ENCODE data around the gene NUP93. TPM values are rescaled to one million over a fixed set of nuclear protein-coding genes. Genes with fewer than 3 reads are reported as not detected.

NUP93 gene
- total and polyA plus RNA-seq, 2 of the 8 experiments (the other 6 are each of a cell fraction or from before 2014, with no cell fraction given), result 147 to 201 TPM

GRCh38 chr16:56695246-56695645, 34.7 kb upstream of the NUP93 start:
- no peaks in the 10 kb centered on the region for H3K79me1 ChIP-seq (ENCODE audit: low read depth, low read length)
- no peak overlapping the region for H3K4ac ChIP-seq (replicated peaks; ENCODE audit: insufficient read length, low read depth, low read length)
- FAIRE-seq (no peak), DNase-seq (ENCODE audit: low read depth in 1 of 2, low spot score in 2 of 2) (no peak)
- no peak overlapping the region for H3K27ac ChIP-seq (ENCODE audit: low read depth, low read length)
- no peak overlapping the region for H3K9ac ChIP-seq (replicated peaks in 1 of 4; ENCODE audit: extremely low read depth in 1 of 4, low read depth in 3 of 4, low read length in 3 of 4)
- no peak overlapping the region for H2BK5ac ChIP-seq (ENCODE audit: low read depth, low read length)
- POLR2A ChIA-PET (ENCODE audit: partially characterized antibody), result interaction anchor here (0.8 to 5.0 kb wide), 2 partner anchors 12 to 27 kb away, joined by 4 to 28 read pairs; partner anchors contain the start of genes MT1G and MT1X
- WGBS, 2 experiments (ENCODE audit: extremely low coverage in 1 of 2, insufficient coverage in 1 of 2, insufficient read length in 1 of 2, insufficient replicate concordance in 2 of 2, low coverage in 1 of 2, low lambda C conversion rate in 2 of 2, missing lambda C conversion rate in 1 of 2), result 20% methylated on average over 1 of the region's 1 CpG; no CpG with 5 or more reads in 1 of the 2 experiments
- no peak overlapping the region for H3K18ac ChIP-seq (ENCODE audit: extremely low read depth, low read length)
- no peak overlapping the region for H3K56ac ChIP-seq (replicated peaks; ENCODE audit: insufficient read length, low read depth, low read length)
- H3K14ac ChIP-seq (ENCODE audit: insufficient read length), result no peak overlapping the region
- no peak overlapping the region for H3K23ac ChIP-seq (ENCODE audit: insufficient read length)
- CTCF ChIA-PET (ENCODE audit: partially characterized antibody), result interaction anchor here (0.6 to 1.9 kb wide), 5 partner anchors 13 to 95 kb away, joined by 3 to 4 read pairs (median 3); partner anchors contain the start of gene MT1X
- no peaks in the 10 kb centered on the region for H3K27me3 ChIP-seq (replicated peaks in 1 of 4; ENCODE audit: control insufficient read depth in 3 of 4, extremely low read depth in 1 of 4, insufficient read depth in 3 of 4, low read length in 3 of 4)
- H3K79me2 ChIP-seq (ENCODE audit: control insufficient read depth in 1 of 2, insufficient read depth in 2 of 2, low read length in 2 of 2), result no peaks in the 10 kb centered on the region
- H3K4me1 ChIP-seq (replicated peaks in 1 of 4; ENCODE audit: control insufficient read depth in 3 of 4, insufficient read depth in 4 of 4, low read length in 3 of 4), result no peaks in the 10 kb centered on the region
- no peak overlapping the region for H3K4me3 ChIP-seq (ENCODE audit: extremely low read depth in 1 of 4, insufficient read depth in 2 of 4, low read depth in 3 of 4, low read length in 4 of 4)
- H4K20me1 ChIP-seq (replicated peaks in 1 of 2; ENCODE audit: control insufficient read depth in 1 of 2, insufficient read depth in 2 of 2, low read length in 2 of 2), result no peaks in the 10 kb centered on the region
- H2BK12ac ChIP-seq (ENCODE audit: low read depth, low read length), result no peak overlapping the region
- no peak overlapping the region for H2BK20ac ChIP-seq (ENCODE audit: low read length)
- no peaks in the 10 kb centered on the region for H3K23me2 ChIP-seq (ENCODE audit: low read depth, low read length)
- no peak overlapping the region for H2AK5ac ChIP-seq (ENCODE audit: low read depth, low read length)
- no peaks in the 10 kb centered on the region for H3K36me3 ChIP-seq (ENCODE audit: control insufficient read depth in 2 of 4, insufficient read depth in 4 of 4, low read length in 3 of 4)
- H4K8ac ChIP-seq (ENCODE audit: extremely low read depth, insufficient read depth, low read length), result no peak overlapping the region; the same call in 1 of the 2 replicates
- H2AFZ ChIP-seq (ENCODE audit: low read length), result no peak overlapping the region
- no peak overlapping the region for H4K91ac ChIP-seq (replicated peaks; ENCODE audit: insufficient read length, low read length)
- peaks cover 0 to 4% of the 10 kb centered on the region in 2 experiments; a peak in 1 of 4 replicates for H3K9me3 ChIP-seq (ENCODE audit: insufficient read depth in 2 of 2, low read depth in 1 of 2, low read length in 1 of 2)
- H2BK120ac ChIP-seq (replicated peaks; ENCODE audit: low read depth, low read length), result no peak overlapping the region
- H3K4me2 ChIP-seq (ENCODE audit: insufficient read depth in 1 of 2, low read depth in 2 of 2, low read length in 2 of 2), result no peak overlapping the region
- no peak overlapping the region for H4K5ac ChIP-seq (ENCODE audit: insufficient read length, low read depth, low read length)
- no peak overlapping the region for H2BK15ac ChIP-seq (ENCODE audit: low read length)
- TF ChIP-seq SP4 (IDR thresholded peaks at IDR 0.05; ENCODE audit: low read length) (no peak), RFX5 (IDR thresholded peaks at IDR 0.05; ENCODE audit: borderline replicate concordance, low read depth, low read length) (no peak), EP300 (IDR thresholded peaks at IDR 0.05; ENCODE audit: borderline replicate concordance in 1 of 2, low read depth in 2 of 2, low read length in 2 of 2) (no peak), SP2 (IDR thresholded peaks at IDR 0.05; ENCODE audit: low read length) (no peak), RBBP5 (IDR thresholded peaks at IDR 0.05; ENCODE audit: borderline replicate concordance, low read depth, low read length) (no peak), SP1 (IDR thresholded peaks at IDR 0.05; ENCODE audit: low read depth, low read length) (no peak), HDAC2 (IDR thresholded peaks at IDR 0.05; ENCODE audit: borderline replicate concordance in 1 of 2, low read depth in 2 of 2, low read length in 2 of 2) (no peak), ASH2L (IDR thresholded peaks at IDR 0.05; ENCODE audit: low read length) (no peak), MAFK (IDR thresholded peaks at IDR 0.05; ENCODE audit: low read depth, low read length) (no peak), CTBP2 (IDR thresholded peaks at IDR 0.05; ENCODE audit: borderline replicate concordance, insufficient read depth, insufficient read length, low read length) (no peak), SIN3A (conservative IDR thresholded peaks at IDR 0.05 in 1 of 2, IDR thresholded peaks at IDR 0.05 in 1 of 2; ENCODE audit: low read depth in 1 of 2, low read length in 2 of 2) (no peak), SIRT6 (IDR thresholded peaks at IDR 0.05; ENCODE audit: low read length) (no peak)
- TF ChIP-seq, protein P1, sequence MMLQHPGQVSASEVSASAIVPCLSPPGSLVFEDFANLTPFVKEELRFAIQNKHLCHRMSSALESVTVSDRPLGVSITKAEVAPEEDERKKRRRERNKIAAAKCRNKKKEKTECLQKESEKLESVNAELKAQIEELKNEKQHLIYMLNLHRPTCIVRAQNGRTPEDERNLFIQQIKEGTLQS (IDR thresholded peaks at IDR 0.05; ENCODE audit: insufficient read depth, low read depth, low read length), result no peak

All from H1 (cell line).